Aorta (tissue), 5 donors: ENCODE data around the gene ARHGAP12. TPM values are rescaled to one million over a fixed set of nuclear protein-coding genes. Genes with fewer than 3 reads are reported as not detected.
A peak's percentile ranks its signal among the peaks of the same experiment; 100 is the strongest.
"Not testable (repeated sequence)": the region's sequence is repeated elsewhere in the genome, so short reads cannot be mapped to it uniquely, and the experiment has no call there.

Experiments used
- ATAC-seq: fragments of 200-7000 bp; cut with Tn5 transposase; one replicate; pipeline ENCODE4 v1.9.1; 2022; ENCODE audit warnings: moderate library complexity; ENCODE audit not compliant: low FRiP score
- DNase-seq, 2 donors: peaks; one replicate each; pipeline ENCODE4 v3.0.0-alpha.2; 2020
- H3K27ac ChIP-seq, 2 donors: one replicate each; pipeline ENCODE4 v1.5.1; 2013; ENCODE audit warnings: low read length in 2 of 2, mild to moderate bottlenecking in 2 of 2, moderate library complexity in 2 of 2, control low read depth in 1 of 2, inconsistent platforms in 1 of 2, low read depth in 1 of 2
- H3K27me3 ChIP-seq, 2 donors: one replicate each; pipeline ENCODE4 v1.6.1; 2013; ENCODE audit warnings: control low read depth in 1 of 2, low read length in 1 of 2, mild to moderate bottlenecking in 1 of 2, moderate library complexity in 1 of 2; ENCODE audit not compliant: insufficient read depth in 2 of 2, control insufficient read depth in 1 of 2
- H3K36me3 ChIP-seq, 2 donors: one replicate each; pipeline ENCODE4 v1.6.1; 2013; ENCODE audit warnings: control low read depth in 1 of 2, low read length in 1 of 2, mild to moderate bottlenecking in 1 of 2; ENCODE audit not compliant: insufficient read depth in 2 of 2, control insufficient read depth in 1 of 2
- H3K4me1 ChIP-seq, 2 donors: one replicate each; pipeline ENCODE4 v1.6.1; 2013; ENCODE audit warnings: low read length in 2 of 2, control low read depth in 1 of 2, mild to moderate bottlenecking in 1 of 2, moderate library complexity in 1 of 2; ENCODE audit not compliant: insufficient read depth in 2 of 2, control insufficient read depth in 1 of 2
- H3K4me3 ChIP-seq, 2 donors: one replicate each; pipeline ENCODE4 v1.5.1; 2013; ENCODE audit warnings: low read length in 2 of 2, control low read depth in 1 of 2, mild to moderate bottlenecking in 1 of 2
- H3K9me3 ChIP-seq: one replicate; pipeline ENCODE4 v1.6.1; 2013; ENCODE audit warnings: mild to moderate bottlenecking, low read length; ENCODE audit not compliant: control insufficient read depth
- WGBS, 2 donors: extraction: QIAGEN DNeasy Blood & Tissue Kit; methylation state at CpG; one replicate each; pipeline ENCODE4 v1.1.7; 2013; 5-methylcytosine and 5-hydroxymethylcytosine counted together
- intact Hi-C, 2 donors: fragments of 100-400 bp; cut with DNase I; formaldehyde crosslinking; loops; one replicate each; pipeline versions ENCODE4 v1.14.2 to v1.15.0; 2022
- long read RNA-seq, 2 donors: library from polyadenylated mRNA; unstranded; transcript quantifications; one replicate each; pipeline ENCODE4 v2.0.0, GENCODE V29; 2020 to 2021
- polyA plus RNA-seq, 2 donors: library from polyadenylated mRNA; stranded (reverse); fragments of 200-250 nt; gene quantifications; one replicate each; pipeline ENCODE4 v1.2.3, GENCODE V29; 2013
- total RNA-seq, 2 donors: library from RNA; stranded (reverse); fragmentation: NEBNext Ultra II Directional; extraction: Animal tissue kit (Norgen Biotek cat#: 25700); gene quantifications; one replicate each; pipeline ENCODE4 v1.2.1, GENCODE V29; 2021
- donor health status: healthy with polysubstance abuse.
- donor health status: Bipolar disorder and iron deficiency.
- donor health status: DM: no; HTN: no; CAD: no.
- donor health status: DM: no; HTN: no; CAD: no.
- donor health status: DM: yes; HTN: yes; CAD: no.

ARHGAP12 gene
- total RNA-seq: 10 to 100 TPM; 23.6 to 34.6 TPM
- 10 to 100 TPM; 17.0 to 17.4 TPM for polyA plus RNA-seq
- long read RNA-seq, donor 1, partial matches to known transcripts: 15 of 21 reads
- long read RNA-seq, donor 1, other reads (novel, unspliced or antisense): 6 of 21 reads
- long read RNA-seq, donor 2, full-length matches to known transcripts: 1 of 16 reads
- long read RNA-seq, donor 2, partial matches to known transcripts: 4 of 16 reads
- long read RNA-seq, donor 2, other reads (novel, unspliced or antisense): 11 of 16 reads

- 1% methylated on average over 71 to 92 of the region's 92 CpGs for WGBS, 2 donors
- Histone ChIP-seq H3K27ac (peak within 1 kb of the TSS; percentile 93 to 98), H3K36me3 (no peaks in the 10 kb centered on the region), H3K27me3 (no peaks in the 10 kb centered on the region), H3K9me3 (no peaks in the 10 kb centered on the region), H3K4me1 (peaks cover 0 to 4% of the 10 kb centered on the region in 2 donors), H3K4me3 (peak within 1 kb of the TSS; percentile 69 to 98)
- intact Hi-C loops: loop anchor here (2.0 to 5.0 kb wide), 2 partner anchors 46 to 66 kb away; no protein-coding TSS in a partner anchor
- DNase-seq (peak; percentile 93 to 97), ATAC-seq (peak; percentile 97)
Measured at GRCh38 chr10:31928549-31929260, at the start of gene ARHGAP12. TSS of gene ARHGAP12 (minus strand) at chr10:31928831. CDS start at chr10:31908855, 19,976 bp downstream.

- H3K27ac ChIP-seq: no peak overlapping the region
- H3K4me1 ChIP-seq: no peaks in the 10 kb centered on the region
- no peaks in the 10 kb centered on the region for H3K27me3 ChIP-seq
- H3K9me3 ChIP-seq: no peaks in the 10 kb centered on the region
- no peak overlapping the region for H3K4me3 ChIP-seq
- WGBS, 2 donors: 69 to 74% methylated on average over 2 of the region's 2 CpGs
- no peak for ATAC-seq
- intact Hi-C loops: no loop called here
- no peaks in the 10 kb centered on the region for H3K36me3 ChIP-seq
- DNase-seq: no peak
Measured at GRCh38 chr10:31978156-31978483, 49.5 kb upstream of the ARHGAP12 start.

DNA sequence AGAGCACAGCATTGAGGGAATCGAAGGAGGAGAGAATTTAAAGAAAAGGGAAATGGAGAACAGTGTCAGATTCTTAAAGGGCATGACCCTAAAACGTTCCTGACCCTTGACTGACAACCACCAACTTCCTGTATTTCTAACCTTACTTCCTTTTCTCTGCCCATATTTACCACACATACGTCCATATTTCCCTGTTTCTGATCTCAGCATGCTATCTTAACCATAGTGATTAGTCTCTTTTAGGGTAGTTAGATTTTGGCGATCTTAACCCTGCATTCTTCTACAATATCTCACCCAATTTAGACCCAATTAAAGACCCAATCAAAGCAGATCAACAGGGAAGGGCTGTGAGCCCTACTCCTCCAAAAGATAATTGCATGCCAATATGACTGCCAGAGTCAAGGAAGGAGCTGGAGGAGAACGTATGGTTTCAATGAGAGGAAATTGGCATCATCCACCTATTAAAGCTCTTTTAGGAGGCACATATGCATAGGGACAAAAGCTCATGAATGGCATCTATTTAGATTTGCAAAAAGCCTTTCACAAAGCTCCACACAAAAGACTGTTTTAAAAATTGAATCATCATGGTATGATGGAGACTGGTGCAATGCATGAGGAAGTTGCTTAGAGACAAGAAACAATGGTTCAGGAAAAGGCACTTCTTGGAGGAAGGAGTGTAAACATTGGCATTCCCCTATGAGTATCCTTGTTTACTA, 49.0 kb upstream of the ARHGAP12 start:
- DNase-seq (no peak), ATAC-seq (no peak)
- Histone ChIP-seq H3K27me3 (no peaks in the 10 kb centered on the region), H3K36me3 (no peaks in the 10 kb centered on the region), H3K27ac (no peak overlapping the region), H3K9me3 (no peaks in the 10 kb centered on the region), H3K4me1 (no peaks in the 10 kb centered on the region), H3K4me3 (no peak overlapping the region)
- intact Hi-C loops: no loop called here
- WGBS, 2 donors: 73 to 80% methylated on average over 5 of the region's 5 CpGs

- intact Hi-C loops: no loop called here
- Histone ChIP-seq H3K4me1 (no peaks in the 10 kb centered on the region), H3K36me3 (no peaks in the 10 kb centered on the region), H3K27ac (no peak overlapping the region), H3K9me3 (no peaks in the 10 kb centered on the region), H3K27me3 (no peaks in the 10 kb centered on the region), H3K4me3 (no peak overlapping the region)
- ATAC-seq (no peak), DNase-seq (no peak)
- 94% methylated on average over 6 of the region's 6 CpGs for WGBS, 2 donors
Measured at GRCh38 chr10:31975157-31975765, 46.6 kb upstream of the ARHGAP12 start.

DNA sequence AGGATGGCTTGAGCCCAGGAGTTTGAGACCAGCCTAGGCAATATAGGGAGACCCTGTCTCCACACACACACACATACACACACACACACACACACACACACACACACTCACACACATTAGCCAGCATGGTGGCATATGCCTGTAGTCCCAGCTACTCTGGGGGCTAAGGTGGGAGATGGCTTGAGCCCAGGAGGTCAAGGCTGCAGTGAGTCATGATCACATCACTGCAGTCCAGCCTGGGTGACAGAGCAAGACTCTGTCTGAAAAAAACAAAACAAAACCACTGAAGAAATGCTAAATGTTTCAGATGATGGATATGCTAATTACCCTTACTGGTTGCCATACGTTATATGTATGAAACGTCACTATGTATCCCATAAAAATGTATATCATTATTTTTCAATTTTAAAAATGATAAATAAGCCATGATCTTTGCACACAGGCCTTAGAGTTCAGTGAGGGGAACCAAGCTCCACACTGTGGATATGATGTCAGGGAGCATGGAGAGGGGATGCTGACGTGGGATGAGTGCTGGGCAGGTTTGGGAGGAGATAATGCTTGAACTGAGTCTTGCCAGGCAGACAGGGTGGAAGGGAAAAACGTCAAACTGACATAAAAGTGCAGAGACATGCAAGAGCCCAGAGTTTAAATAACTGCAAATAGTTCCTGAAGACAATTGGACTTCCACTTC, 45.9 kb upstream of the ARHGAP12 start:
- Histone ChIP-seq H3K9me3 (no peaks in the 10 kb centered on the region), H3K27ac (no peak overlapping the region), H3K4me1 (no peaks in the 10 kb centered on the region), H3K4me3 (no peak overlapping the region), H3K36me3 (no peaks in the 10 kb centered on the region), H3K27me3 (no peaks in the 10 kb centered on the region)
- intact Hi-C loops: no loop called here
- 82 to 83% methylated on average over 4 of the region's 4 CpGs for WGBS, 2 donors
- ATAC-seq (no peak), DNase-seq (no peak)

DNA sequence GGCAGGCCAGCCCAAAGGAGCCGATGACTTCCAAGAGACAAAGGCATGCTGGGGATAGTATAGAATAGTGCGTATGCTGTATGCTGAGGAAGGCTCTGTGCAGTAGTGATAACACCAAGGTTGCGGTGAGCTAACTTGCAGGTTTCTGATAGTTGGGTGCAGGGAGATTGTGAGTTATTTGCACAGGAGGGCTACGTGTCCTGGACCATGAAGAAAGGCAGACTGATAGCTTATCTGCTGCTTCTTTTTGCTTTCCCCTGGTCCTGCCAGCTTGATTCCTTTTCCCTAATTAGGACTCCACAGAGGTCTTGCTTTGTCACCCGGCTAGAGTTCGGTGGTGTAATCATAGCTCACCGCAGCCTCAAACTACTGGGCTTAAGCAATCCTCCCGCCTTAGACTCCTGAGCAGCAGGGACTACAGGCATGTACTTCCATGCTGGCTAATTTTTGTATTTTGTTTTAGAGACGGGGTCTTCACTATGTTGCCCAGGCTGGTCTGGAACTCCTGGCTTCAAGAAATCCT, 43.9 kb upstream of the ARHGAP12 start:
- H3K36me3 ChIP-seq: no peaks in the 10 kb centered on the region
- H3K4me3 ChIP-seq: no peak overlapping the region
- intact Hi-C loops: no loop called here
- H3K27ac ChIP-seq: no peak overlapping the region
- no peak for DNase-seq
- ATAC-seq: no peak
- H3K9me3 ChIP-seq: no peaks in the 10 kb centered on the region
- H3K27me3 ChIP-seq: no peaks in the 10 kb centered on the region
- H3K4me1 ChIP-seq: no peaks in the 10 kb centered on the region
- WGBS, 2 donors: 90 to 95% methylated on average over 9 of the region's 9 CpGs

DNA sequence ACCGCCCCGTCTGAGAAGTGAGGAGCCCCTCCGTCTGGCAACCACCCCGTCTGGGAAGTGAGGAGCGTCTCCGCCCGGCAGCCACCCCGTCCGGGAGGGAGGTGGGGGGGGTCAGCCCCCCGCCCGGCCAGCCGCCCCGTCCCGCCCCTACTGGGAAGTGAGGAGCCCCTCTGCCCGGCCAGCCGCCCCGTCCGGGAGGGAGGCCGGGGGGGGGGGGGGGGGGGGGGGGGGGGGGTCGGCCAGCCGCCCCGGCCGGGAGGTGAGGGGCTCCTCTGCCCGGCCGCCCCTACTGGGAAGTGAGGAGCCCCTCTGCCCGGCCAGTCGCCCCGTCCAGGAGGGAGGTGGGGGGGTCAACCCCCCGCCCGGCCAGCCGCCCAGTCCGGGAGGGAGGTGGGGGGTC, 41.2 kb upstream of the ARHGAP12 start:
- H3K27ac ChIP-seq, H3K9me3 ChIP-seq, H3K4me1 ChIP-seq: not testable (repeated sequence)

GRCh38 chr10:31963589-31963980, 35.0 kb upstream of the ARHGAP12 start:
- 82 to 87% methylated on average over 1 of the region's 1 CpG for WGBS, 2 donors
- ATAC-seq (no peak), DNase-seq (no peak)
- H3K27me3 ChIP-seq: no peaks in the 10 kb centered on the region
- peaks cover 0 to 2% of the 10 kb centered on the region in 2 donors for H3K4me1 ChIP-seq
- intact Hi-C loops: no loop called here
- no peaks in the 10 kb centered on the region for H3K9me3 ChIP-seq
- H3K27ac ChIP-seq: no peak overlapping the region
- H3K4me3 ChIP-seq: no peak overlapping the region
- no peaks in the 10 kb centered on the region for H3K36me3 ChIP-seq

More for the DNA sequence above, 41.2 kb upstream of the ARHGAP12 start:
- DNase-seq, ATAC-seq, intact Hi-C loops, H3K27me3 ChIP-seq, H3K36me3 ChIP-seq, H3K4me3 ChIP-seq: not testable (repeated sequence)
- no CpG with 5 or more reads among the region's 32 CpGs for WGBS, 2 donors
